ENCODE measurements around the gene ANGEL1. TPM values are rescaled to one million over a fixed set of nuclear protein-coding genes. Genes with fewer than 3 reads are reported as not detected.

ANGEL1 gene
- total and polyA plus RNA-seq, 2 donors from 2014 or later, result 6.3 to 21.5 TPM

DNA sequence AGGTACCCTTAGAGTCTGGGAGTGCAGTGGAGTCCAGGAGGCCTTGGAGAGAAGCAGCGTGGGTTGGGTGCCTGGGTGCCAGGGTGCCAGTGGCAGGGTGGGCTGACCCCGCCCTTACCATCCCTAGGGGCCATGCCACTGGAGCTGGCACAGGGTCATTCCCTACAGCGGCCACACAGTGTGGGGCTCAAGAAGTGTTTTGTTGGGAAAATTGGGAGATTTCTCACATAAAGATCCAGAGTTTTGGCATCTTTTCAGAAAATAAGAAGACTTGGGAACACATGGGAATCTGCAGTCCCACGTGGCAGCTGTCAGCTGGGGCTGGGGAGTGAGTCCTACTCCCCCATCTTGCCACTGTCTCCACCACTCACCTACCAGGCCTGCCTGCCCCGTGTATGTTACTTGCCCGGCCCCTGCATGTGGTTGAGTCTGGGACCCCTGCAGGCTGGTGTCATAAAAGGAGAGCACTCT lies 47.2 kb downstream of the ANGEL1 start:
- Histone ChIP-seq H3K4me3 (ENCODE audit: low read length in 3 of 3) (no peak overlapping the region), H3K4me1 (ENCODE audit: control insufficient read depth in 2 of 3, insufficient read depth in 2 of 3, low read depth in 1 of 3, low read length in 3 of 3) (peaks cover 0 to 13% (median 6%) of the 10 kb centered on the region in 3 donors), H3K9me3 (ENCODE audit: control insufficient read depth in 2 of 3, insufficient read depth in 1 of 3, low read length in 3 of 3) (no peaks in the 10 kb centered on the region), H3K9ac (ENCODE audit: low read length in 3 of 3) (no peak overlapping the region), H3K27ac (ENCODE audit: low read depth in 2 of 2, low read length in 2 of 2) (peak overlapping the region in 1 of 2 donors; percentile 41), H3K27me3 (ENCODE audit: control insufficient read depth, insufficient read depth, low read length) (no peaks in the 10 kb centered on the region), H3K36me3 (ENCODE audit: control insufficient read depth in 2 of 3, insufficient read depth in 3 of 3, low read length in 3 of 3) (no peaks in the 10 kb centered on the region)
- DNase-seq, result peak in 3 of 5 donors; percentile 7 to 47 (median 36)
- TF ChIP-seq CTCF (IDR thresholded peaks at IDR 0.05; ENCODE audit: borderline replicate concordance, extremely low read depth, insufficient read depth), result no peak
- no peak for FAIRE-seq
- intact Hi-C loops (cut with DNase I), result no loop called here

DNA sequence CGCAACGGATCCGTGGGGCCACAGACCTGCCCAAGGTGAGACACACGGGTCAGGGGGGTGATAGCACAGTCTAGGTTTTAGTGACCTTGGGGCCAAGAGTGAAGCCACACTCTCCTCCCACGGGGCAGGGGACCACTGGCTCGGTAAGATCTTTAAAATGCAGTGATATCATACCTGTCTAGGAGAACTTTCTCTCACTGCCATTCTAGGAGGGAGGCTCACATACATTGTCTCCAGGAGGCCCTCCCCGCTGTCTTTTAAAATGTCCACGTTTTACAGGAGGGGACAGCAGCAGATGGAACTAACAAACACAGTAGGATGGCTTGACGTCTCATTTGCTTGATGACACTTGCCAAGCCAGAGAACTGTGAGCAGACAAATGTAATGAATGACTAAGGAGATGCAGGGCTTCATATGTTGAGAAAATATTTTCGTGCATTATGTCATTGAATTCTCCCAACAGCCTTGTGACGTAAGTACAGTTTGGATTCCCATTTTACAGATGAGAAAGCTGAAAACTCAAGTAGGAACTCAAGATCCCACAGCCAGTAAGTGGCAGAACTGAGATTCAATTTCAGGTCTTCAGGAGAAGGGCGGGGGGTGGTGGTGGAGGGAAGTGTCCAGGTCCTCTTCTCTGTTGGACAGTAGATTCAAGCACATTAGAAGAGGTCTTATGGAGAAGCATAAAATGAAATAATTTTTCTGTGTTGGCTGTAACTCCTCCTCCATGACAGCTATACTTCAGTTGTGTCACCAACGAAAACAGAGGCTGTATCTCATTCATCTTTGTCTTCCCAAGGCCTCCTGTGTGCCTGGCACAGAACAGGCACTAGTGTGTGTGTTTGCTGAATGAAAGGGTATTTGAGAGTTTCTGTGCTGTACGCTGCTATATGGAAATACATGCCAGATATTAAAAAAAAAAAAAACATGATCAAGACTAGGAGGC lies 49.3 kb downstream of the ANGEL1 start:
- FAIRE-seq, result no peak
- H3K9me3 ChIP-seq (ENCODE audit: control insufficient read depth in 2 of 3, insufficient read depth in 1 of 3, low read length in 3 of 3), result no peaks in the 10 kb centered on the region
- peak overlapping the region; percentile 23 to 71 for H3K27ac ChIP-seq (ENCODE audit: low read depth in 2 of 2, low read length in 2 of 2)

GRCh38 chr14:76762411-76763095 lies 50.1 kb downstream of the ANGEL1 start:
- Histone ChIP-seq H3K9me3 (ENCODE audit: control insufficient read depth in 2 of 3, insufficient read depth in 1 of 3, low read length in 3 of 3) (no peaks in the 10 kb centered on the region), H3K27me3 (ENCODE audit: control insufficient read depth, insufficient read depth, low read length) (no peaks in the 10 kb centered on the region), H3K36me3 (ENCODE audit: control insufficient read depth in 2 of 3, insufficient read depth in 3 of 3, low read length in 3 of 3) (no peaks in the 10 kb centered on the region), H3K27ac (ENCODE audit: low read depth in 2 of 2, low read length in 2 of 2) (peak overlapping the region; percentile 51 to 53), H3K4me3 (ENCODE audit: low read length in 3 of 3) (peak overlapping the region; percentile 60 to 68 (median 63)), H3K9ac (ENCODE audit: low read length in 3 of 3) (peak overlapping the region in 2 of 3 donors; percentile 26 to 38), H3K4me1 (ENCODE audit: control insufficient read depth in 2 of 3, insufficient read depth in 2 of 3, low read depth in 1 of 3, low read length in 3 of 3) (peaks cover 0 to 13% (median 0%) of the 10 kb centered on the region in 3 donors)
- TF ChIP-seq CTCF (IDR thresholded peaks at IDR 0.05; ENCODE audit: borderline replicate concordance, extremely low read depth, insufficient read depth), result no peak
- FAIRE-seq (no peak), DNase-seq (peak in 4 of 5 donors; percentile 15 to 69 (median 63))
- intact Hi-C loops (cut with DNase I), result no loop called here

More for the DNA sequence above, 49.3 kb downstream of the ANGEL1 start:
- Histone ChIP-seq H3K4me3 (ENCODE audit: low read length in 3 of 3) (peak overlapping the region; percentile 37 to 68 (median 63)), H3K9ac (ENCODE audit: low read length in 3 of 3) (no peak overlapping the region), H3K27me3 (ENCODE audit: control insufficient read depth, insufficient read depth, low read length) (no peaks in the 10 kb centered on the region), H3K36me3 (ENCODE audit: control insufficient read depth in 2 of 3, insufficient read depth in 3 of 3, low read length in 3 of 3) (no peaks in the 10 kb centered on the region), H3K4me1 (ENCODE audit: control insufficient read depth in 2 of 3, insufficient read depth in 2 of 3, low read depth in 1 of 3, low read length in 3 of 3) (peaks cover 0 to 15% (median 4%) of the 10 kb centered on the region in 3 donors)
- TF ChIP-seq CTCF (IDR thresholded peaks at IDR 0.05; ENCODE audit: borderline replicate concordance, extremely low read depth, insufficient read depth), result no peak
- intact Hi-C loops (cut with DNase I), result no loop called here
- peak in 2 of 5 donors; percentile 4 to 30 for DNase-seq
